ENCODE results near the gene KRT16. TPM values are rescaled to one million over a fixed set of nuclear protein-coding genes. Genes with fewer than 3 reads are reported as not detected.

Gene KRT16
- total RNA-seq, 2 donors from 2014 or later = 2.2 TPM; not detected in 1

DNA sequence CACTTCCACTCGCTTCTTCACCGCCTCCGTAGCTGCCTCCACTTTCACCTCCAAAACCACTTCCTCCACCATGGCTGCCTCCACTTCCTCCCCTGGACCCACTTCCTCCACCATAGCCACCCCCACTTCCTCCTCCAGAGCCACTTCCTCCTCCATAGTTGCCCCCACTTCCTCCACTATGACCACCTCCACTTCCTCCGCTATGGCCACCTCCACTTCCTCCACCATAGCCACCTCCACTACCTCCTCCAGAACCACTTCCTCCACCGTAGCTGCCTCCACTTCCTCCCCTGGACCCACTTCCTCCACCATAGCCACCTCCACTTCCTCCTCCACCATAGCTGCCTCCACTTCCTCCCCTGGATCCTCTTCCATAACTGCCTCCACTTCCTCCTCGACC is 45.2 kb downstream of the KRT16 start:
- H3K36me3 ChIP-seq = no peaks in the 10 kb centered on the region
- H3K27me3 ChIP-seq = no peaks in the 10 kb centered on the region
- H3K4me1 ChIP-seq = no peaks in the 10 kb centered on the region
- no peak for DNase-seq (ENCODE audit: low spot score)
- no peaks in the 10 kb centered on the region for H3K9me3 ChIP-seq
- TF ChIP-seq, protein P1, sequence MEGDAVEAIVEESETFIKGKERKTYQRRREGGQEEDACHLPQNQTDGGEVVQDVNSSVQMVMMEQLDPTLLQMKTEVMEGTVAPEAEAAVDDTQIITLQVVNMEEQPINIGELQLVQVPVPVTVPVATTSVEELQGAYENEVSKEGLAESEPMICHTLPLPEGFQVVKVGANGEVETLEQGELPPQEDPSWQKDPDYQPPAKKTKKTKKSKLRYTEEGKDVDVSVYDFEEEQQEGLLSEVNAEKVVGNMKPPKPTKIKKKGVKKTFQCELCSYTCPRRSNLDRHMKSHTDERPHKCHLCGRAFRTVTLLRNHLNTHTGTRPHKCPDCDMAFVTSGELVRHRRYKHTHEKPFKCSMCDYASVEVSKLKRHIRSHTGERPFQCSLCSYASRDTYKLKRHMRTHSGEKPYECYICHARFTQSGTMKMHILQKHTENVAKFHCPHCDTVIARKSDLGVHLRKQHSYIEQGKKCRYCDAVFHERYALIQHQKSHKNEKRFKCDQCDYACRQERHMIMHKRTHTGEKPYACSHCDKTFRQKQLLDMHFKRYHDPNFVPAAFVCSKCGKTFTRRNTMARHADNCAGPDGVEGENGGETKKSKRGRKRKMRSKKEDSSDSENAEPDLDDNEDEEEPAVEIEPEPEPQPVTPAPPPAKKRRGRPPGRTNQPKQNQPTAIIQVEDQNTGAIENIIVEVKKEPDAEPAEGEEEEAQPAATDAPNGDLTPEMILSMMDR (IDR thresholded peaks at IDR 0.05) = no peak
- H3K27ac ChIP-seq = no peak overlapping the region
- no peak overlapping the region for H3K4me3 ChIP-seq

DNA sequence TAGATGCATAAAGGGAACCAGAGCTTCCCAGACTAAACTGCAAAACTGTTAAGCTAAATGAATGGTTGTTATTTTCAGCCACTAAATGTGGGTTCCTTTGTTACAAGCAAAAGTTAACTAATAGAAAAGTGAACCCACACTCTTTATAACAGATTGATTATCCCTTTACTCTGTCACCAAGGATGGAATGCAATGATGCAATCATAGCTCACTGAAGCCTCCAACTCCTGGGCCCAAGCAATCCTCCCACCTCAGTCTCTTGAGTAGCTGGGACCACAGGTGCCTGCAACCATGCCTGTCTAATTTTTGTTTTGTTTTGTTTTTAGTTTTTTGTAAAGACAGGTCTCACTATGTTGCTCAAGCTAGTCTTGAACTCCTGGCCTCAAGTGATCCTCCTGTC is 47.2 kb downstream of the KRT16 start:
- DNase-seq (ENCODE audit: low spot score) = no peak
- no peaks in the 10 kb centered on the region for H3K36me3 ChIP-seq
- no peak overlapping the region for H3K4me3 ChIP-seq
- no peaks in the 10 kb centered on the region for H3K9me3 ChIP-seq
- no peak overlapping the region for H3K27ac ChIP-seq
- H3K27me3 ChIP-seq = no peaks in the 10 kb centered on the region
- H3K4me1 ChIP-seq = no peaks in the 10 kb centered on the region
- TF ChIP-seq, protein P1 (IDR thresholded peaks at IDR 0.05) = no peak

DNA sequence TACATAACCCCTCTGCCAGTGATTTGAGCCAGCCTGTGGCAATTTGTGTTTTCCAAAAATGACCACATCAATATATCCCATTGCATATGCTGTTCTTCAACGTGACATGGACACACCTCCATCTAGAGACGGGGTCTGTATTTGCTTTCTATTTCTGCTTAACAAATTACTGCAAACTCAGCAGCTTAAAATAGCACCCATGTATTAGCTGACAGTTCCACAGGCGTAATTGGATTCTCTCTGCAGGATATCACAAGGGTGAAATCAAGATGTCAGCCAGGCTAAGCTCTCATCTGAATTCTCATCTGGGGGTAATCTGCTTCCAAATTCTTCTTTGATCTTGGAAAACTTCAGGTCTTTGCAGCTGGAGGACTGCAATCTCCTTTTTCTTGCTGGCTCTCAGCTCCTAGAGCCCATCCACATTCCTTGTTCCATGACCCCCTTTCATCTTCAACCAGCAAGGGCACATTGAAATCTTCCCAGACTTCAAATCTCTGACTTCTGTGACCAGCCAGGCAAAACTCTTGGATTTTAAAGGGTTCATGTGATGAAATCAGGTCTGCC is 48.9 kb downstream of the KRT16 start:
- no peaks in the 10 kb centered on the region for H3K27me3 ChIP-seq
- no peak overlapping the region for H3K4me3 ChIP-seq

GRCh38 chr17:41561554-41561953 is 51.0 kb downstream of the KRT16 start:
- Histone ChIP-seq H3K4me3 (no peak overlapping the region), H3K36me3 (no peaks in the 10 kb centered on the region), H3K27me3 (no peaks in the 10 kb centered on the region), H3K27ac (no peak overlapping the region), H3K4me1 (no peaks in the 10 kb centered on the region), H3K9me3 (no peaks in the 10 kb centered on the region)
- TF ChIP-seq, protein P1 (IDR thresholded peaks at IDR 0.05) = no peak
- DNase-seq (ENCODE audit: low spot score) = no peak

More for the DNA sequence above, 48.9 kb downstream of the KRT16 start:
- DNase-seq (ENCODE audit: low spot score) = no peak
- Histone ChIP-seq H3K27ac (no peak overlapping the region), H3K9me3 (no peaks in the 10 kb centered on the region), H3K36me3 (no peaks in the 10 kb centered on the region), H3K4me1 (no peaks in the 10 kb centered on the region)
- TF ChIP-seq, protein P1 (IDR thresholded peaks at IDR 0.05) = no peak

Other genes starting within 250 kb of the KRT16 start
- gene KRT33B, start 243.0 kb downstream of the KRT16 start, total RNA-seq = not detected
- gene KRT34, start 230.5 kb downstream of the KRT16 start, total RNA-seq = not detected
- gene KRT31, start 215.2 kb downstream of the KRT16 start, total RNA-seq = not detected
- gene KRT37, start 188.2 kb downstream of the KRT16 start, total RNA-seq = not detected
- not detected for gene KRT38, start 171.8 kb downstream of the KRT16 start, total RNA-seq
- not detected for gene KRT32, start 145.4 kb downstream of the KRT16 start, total RNA-seq
- gene KRT35, start 131.6 kb downstream of the KRT16 start, total RNA-seq = not detected
- gene KRT36, start 122.9 kb downstream of the KRT16 start, total RNA-seq = not detected
- not detected for gene KRT13, start 107.2 kb downstream of the KRT16 start, total RNA-seq
- under 1 TPM in 1 of 2 donors, not detected in 1; 0.47 TPM for gene KRT15, start 93.9 kb downstream of the KRT16 start, total RNA-seq
- 100 to 1,000 TPM in 1 of 2 donors, 10 to 100 TPM in 1; 27.8 to 165 TPM for gene KRT19, start 84.5 kb downstream of the KRT16 start, total RNA-seq
- gene KRT9, start 40.7 kb downstream of the KRT16 start, total RNA-seq = not detected
- gene KRT14, start 25.9 kb downstream of the KRT16 start, total RNA-seq = 10 to 100 TPM in 1 of 2 donors, not detected in 1; 20.3 TPM
- not detected for gene KRT17, start 11.8 kb upstream of the KRT16 start, total RNA-seq
- gene EIF1, start 76.1 kb upstream of the KRT16 start, total RNA-seq = 100 to 1,000 TPM; 331 to 390 TPM
- gene GAST, start 99.6 kb upstream of the KRT16 start, total RNA-seq = not detected
- gene HAP1, start 121.9 kb upstream of the KRT16 start, total RNA-seq = under 1 TPM in 1 of 2 donors, not detected in 1; 0.08 TPM
- 100 to 1,000 TPM; 234 to 256 TPM for gene JUP, start 173.9 kb upstream of the KRT16 start, total RNA-seq
- 10 to 100 TPM; 15.4 to 16.2 TPM for gene P3H4, start 199.2 kb upstream of the KRT16 start, total RNA-seq
- gene FKBP10, start 200.2 kb upstream of the KRT16 start, total RNA-seq = 10 to 100 TPM; 24.7 to 35.1 TPM
- gene NT5C3B, start 223.5 kb upstream of the KRT16 start, total RNA-seq = 10 to 100 TPM; 27.1 to 43.3 TPM
- not detected for gene KLHL10, start 225.1 kb upstream of the KRT16 start, total RNA-seq

Measured in right atrium auricular region (tissue), 2 donors.